ENCODE data around the gene SEMA6D.

DNA sequence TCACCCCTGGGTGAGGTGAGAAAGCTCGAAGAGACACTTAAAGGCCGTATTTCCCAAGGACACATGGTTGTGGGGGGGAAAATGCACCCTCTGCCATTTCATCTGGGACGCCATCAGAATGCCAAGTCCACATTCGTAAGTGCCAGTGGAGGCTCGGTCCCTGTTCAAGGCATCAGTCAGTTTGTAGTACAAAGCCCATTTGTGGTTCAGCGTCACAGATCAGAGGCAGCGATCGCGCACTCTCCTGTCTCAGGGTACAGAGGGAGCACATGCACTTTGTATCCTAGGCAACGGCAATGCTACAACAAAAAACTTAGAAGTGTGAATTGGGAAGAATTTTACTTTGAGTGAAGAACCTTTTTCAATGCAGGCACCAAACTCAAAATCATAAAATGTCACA lies 27.2 kb downstream of the SEMA6D start:
- TF ChIP-seq, protein P1, sequence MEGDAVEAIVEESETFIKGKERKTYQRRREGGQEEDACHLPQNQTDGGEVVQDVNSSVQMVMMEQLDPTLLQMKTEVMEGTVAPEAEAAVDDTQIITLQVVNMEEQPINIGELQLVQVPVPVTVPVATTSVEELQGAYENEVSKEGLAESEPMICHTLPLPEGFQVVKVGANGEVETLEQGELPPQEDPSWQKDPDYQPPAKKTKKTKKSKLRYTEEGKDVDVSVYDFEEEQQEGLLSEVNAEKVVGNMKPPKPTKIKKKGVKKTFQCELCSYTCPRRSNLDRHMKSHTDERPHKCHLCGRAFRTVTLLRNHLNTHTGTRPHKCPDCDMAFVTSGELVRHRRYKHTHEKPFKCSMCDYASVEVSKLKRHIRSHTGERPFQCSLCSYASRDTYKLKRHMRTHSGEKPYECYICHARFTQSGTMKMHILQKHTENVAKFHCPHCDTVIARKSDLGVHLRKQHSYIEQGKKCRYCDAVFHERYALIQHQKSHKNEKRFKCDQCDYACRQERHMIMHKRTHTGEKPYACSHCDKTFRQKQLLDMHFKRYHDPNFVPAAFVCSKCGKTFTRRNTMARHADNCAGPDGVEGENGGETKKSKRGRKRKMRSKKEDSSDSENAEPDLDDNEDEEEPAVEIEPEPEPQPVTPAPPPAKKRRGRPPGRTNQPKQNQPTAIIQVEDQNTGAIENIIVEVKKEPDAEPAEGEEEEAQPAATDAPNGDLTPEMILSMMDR (IDR thresholded peaks at IDR 0.05): no peak
- TF ChIP-seq POLR2A (IDR thresholded peaks at IDR 0.05) (no peak), EP300 (IDR thresholded peaks at IDR 0.05) (no peak)
